GM12892 (cell line): ENCODE measurements around the gene LRRC58.

Experiments
- POLR2A ChIP-seq: IDR thresholded peaks from 2 replicates; pipeline ENCODE4 v1.6.1; 2011; ENCODE audit warnings: low read depth, low read length, control low read depth
- POLR2AphosphoS5 ChIP-seq: IDR thresholded peaks from 2 replicates; pipeline ENCODE4 v1.6.1; 2011; ENCODE audit warnings: low read depth, low read length, control low read depth
- TAF1 ChIP-seq: IDR thresholded peaks from 2 replicates; pipeline ENCODE4 v1.6.1; 2011; ENCODE audit warnings: low read depth, mild to moderate bottlenecking, control low read depth, low read length, borderline replicate concordance

DNA sequence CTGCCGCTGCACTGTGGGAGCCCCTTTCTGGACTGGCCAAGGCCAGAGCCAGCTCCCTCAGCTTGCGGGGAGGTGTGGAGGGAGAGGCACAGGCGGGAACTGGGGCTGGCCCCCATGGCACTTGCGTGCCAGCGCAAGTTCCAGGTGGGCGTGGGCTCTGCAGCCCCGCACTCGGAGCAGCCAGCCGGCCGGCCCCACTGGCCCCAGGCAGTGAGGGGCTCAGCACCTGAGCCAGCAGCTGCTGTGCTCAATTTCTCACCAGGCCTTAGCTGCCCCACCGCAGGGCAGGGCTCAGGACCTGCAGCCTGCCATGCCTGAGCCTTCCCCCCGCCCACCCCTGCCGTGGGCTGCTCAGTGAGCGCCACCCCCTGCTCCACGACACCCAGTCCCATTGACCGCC, 59.5 kb downstream of the LRRC58 start:
- TF ChIP-seq POLR2A (no peak), POLR2AphosphoS5 (no peak), TAF1 (no peak)
